Measurements from ENCODE around the gene ARFGEF3.

DNA sequence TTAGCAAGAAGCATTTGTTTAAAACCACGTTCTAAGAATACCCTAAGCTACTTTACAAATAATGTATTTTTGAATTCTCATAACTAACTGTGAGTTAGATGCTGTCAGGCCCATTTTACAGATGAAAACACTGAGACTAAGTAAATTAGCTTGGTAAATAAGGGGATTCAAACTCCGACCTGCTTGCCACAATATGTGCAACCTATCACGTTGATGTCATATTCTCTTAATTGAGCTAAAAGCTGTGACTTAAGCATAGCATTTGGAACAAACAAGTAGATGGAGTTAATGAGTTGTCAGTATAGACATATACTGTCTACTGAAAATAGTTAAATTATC is 45.1 kb upstream of the ARFGEF3 start:
- TF ChIP-seq EZH2 (IDR thresholded peaks at IDR 0.05): no peak
- TF ChIP-seq, protein P1, sequence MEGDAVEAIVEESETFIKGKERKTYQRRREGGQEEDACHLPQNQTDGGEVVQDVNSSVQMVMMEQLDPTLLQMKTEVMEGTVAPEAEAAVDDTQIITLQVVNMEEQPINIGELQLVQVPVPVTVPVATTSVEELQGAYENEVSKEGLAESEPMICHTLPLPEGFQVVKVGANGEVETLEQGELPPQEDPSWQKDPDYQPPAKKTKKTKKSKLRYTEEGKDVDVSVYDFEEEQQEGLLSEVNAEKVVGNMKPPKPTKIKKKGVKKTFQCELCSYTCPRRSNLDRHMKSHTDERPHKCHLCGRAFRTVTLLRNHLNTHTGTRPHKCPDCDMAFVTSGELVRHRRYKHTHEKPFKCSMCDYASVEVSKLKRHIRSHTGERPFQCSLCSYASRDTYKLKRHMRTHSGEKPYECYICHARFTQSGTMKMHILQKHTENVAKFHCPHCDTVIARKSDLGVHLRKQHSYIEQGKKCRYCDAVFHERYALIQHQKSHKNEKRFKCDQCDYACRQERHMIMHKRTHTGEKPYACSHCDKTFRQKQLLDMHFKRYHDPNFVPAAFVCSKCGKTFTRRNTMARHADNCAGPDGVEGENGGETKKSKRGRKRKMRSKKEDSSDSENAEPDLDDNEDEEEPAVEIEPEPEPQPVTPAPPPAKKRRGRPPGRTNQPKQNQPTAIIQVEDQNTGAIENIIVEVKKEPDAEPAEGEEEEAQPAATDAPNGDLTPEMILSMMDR (IDR thresholded peaks at IDR 0.05): no peak
